Measurements from ENCODE around the gene CSNK2A3.

The CSNK2A3 gene

GRCh38 chr11:11312738-11313137, 40.3 kb downstream of the CSNK2A3 start:
- CTCF ChIA-PET: no interaction called here
- TF ChIP-seq CTCF (IDR thresholded peaks at IDR 0.05; ENCODE audit: insufficient read depth, low read length, missing control alignments): no peak
- no peak for DNase-seq (ENCODE audit: low read depth, low spot score)
- POLR2A ChIA-PET: no interaction called here
- no peak overlapping the region for H3K4me3 ChIP-seq (ENCODE audit: low read depth, low read length)

- POLR2A ChIA-PET: interaction anchor here (0.8 kb wide), 1 partner anchor 466 kb away, joined by 4 read pairs; no protein-coding TSS in a partner anchor
- no peak for TF ChIP-seq CTCF (IDR thresholded peaks at IDR 0.05; ENCODE audit: insufficient read depth, low read length, missing control alignments)
- no peak for DNase-seq (ENCODE audit: low read depth, low spot score)
- H3K4me3 ChIP-seq (ENCODE audit: low read depth, low read length): no peak overlapping the region
- CTCF ChIA-PET: no interaction called here
Measured at GRCh38 chr11:11311169-11311568, 41.9 kb downstream of the CSNK2A3 start.

DNA sequence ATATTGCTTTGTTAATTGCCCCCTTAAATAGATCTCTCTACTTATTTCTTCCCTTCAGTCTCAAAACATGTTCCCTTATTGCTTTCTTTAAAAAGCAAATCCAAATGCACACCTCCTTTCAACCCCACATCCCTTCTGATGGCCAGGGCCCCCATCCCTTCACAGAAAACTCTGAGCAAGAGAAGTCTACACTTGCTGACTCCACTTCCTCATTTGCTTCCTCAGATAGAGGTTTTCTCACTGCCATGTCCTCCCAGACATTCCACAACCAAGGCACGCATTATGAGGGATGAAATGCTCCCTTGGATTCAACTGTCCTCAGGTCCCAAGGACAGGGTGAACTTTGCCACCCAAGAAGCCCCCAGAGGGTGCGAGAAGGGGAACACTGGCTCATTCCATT, 43.1 kb downstream of the CSNK2A3 start:
- no peak overlapping the region for H3K4me3 ChIP-seq (ENCODE audit: low read depth, low read length)
- CTCF ChIA-PET: no interaction called here
- no peak for TF ChIP-seq CTCF (IDR thresholded peaks at IDR 0.05; ENCODE audit: insufficient read depth, low read length, missing control alignments)
- POLR2A ChIA-PET: no interaction called here
- no peak for DNase-seq (ENCODE audit: low read depth, low spot score)

GRCh38 chr11:11308249-11308648, 44.8 kb downstream of the CSNK2A3 start:
- H3K4me3 ChIP-seq (ENCODE audit: low read depth, low read length): no peak overlapping the region
- ChIA-PET POLR2A (no interaction called here), CTCF (no interaction called here)
- no peak for TF ChIP-seq CTCF (IDR thresholded peaks at IDR 0.05; ENCODE audit: insufficient read depth, low read length, missing control alignments)
- DNase-seq (ENCODE audit: low read depth, low spot score): no peak

- ChIA-PET CTCF (interaction anchor here (1.3 to 1.4 kb wide), 2 partner anchors 19 to 481 kb away, joined by 3 read pairs; no protein-coding TSS in a partner anchor), POLR2A (interaction anchor here (0.7 kb wide), 1 partner anchor 744 kb away, joined by 3 read pairs; no protein-coding TSS in a partner anchor)
Measured at GRCh38 chr11:11306855-11307254, 46.2 kb downstream of the CSNK2A3 start.

DNA sequence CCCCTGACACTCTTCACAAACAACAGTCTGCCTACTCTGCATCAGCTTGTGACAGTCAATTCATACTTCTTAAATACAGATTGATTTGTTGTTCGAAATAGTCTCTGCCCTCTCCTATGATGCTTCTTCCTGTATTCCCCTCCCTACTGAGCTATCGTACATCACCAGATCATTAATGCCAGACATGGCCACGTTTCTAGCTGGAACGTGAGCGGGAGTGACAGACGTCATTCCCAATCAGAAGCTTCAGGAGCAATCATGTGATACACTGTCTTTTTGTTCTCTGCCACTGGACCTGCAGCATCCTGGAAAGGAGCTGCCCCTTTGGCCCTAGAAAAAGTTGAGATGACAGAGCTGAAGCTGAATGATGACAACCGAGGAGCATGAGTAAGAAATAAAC, 48.5 kb downstream of the CSNK2A3 start:
- H3K4me3 ChIP-seq (ENCODE audit: low read depth, low read length): no peak overlapping the region
- POLR2A ChIA-PET: no interaction called here
- DNase-seq (ENCODE audit: low read depth, low spot score): no peak
- no peak for TF ChIP-seq CTCF (IDR thresholded peaks at IDR 0.05; ENCODE audit: insufficient read depth, low read length, missing control alignments)
- CTCF ChIA-PET: interaction anchor here (1.5 kb wide), 1 partner anchor 294 kb away, joined by 3 read pairs; no protein-coding TSS in a partner anchor

More at GRCh38 chr11:11306855-11307254, 46.2 kb downstream of the CSNK2A3 start:
- DNase-seq (ENCODE audit: low read depth, low spot score): no peak
- no peak overlapping the region for H3K4me3 ChIP-seq (ENCODE audit: low read depth, low read length)
- no peak for TF ChIP-seq CTCF (IDR thresholded peaks at IDR 0.05; ENCODE audit: insufficient read depth, low read length, missing control alignments)

Data from AG04449 (cell line).